ENCODE measurements around the gene ULK4. TPM values are rescaled to one million over a fixed set of nuclear protein-coding genes. Genes with fewer than 3 reads are reported as not detected.

Gene ULK4
- total RNA-seq, 2 donors from 2014 or later, result 4.4 to 8.3 TPM

GRCh38 chr3:41912280-41912679 lies 49.6 kb downstream of the ULK4 start:
- no peak for DNase-seq
- Histone ChIP-seq H3K9me3 (no peaks in the 10 kb centered on the region), H3K4me1 (no peaks in the 10 kb centered on the region), H3K27me3 (no peaks in the 10 kb centered on the region), H3K27ac (no peak overlapping the region), H3K4me3 (no peak overlapping the region), H3K36me3 (no peaks in the 10 kb centered on the region), H3K9ac (ENCODE audit: low read depth in 2 of 2, low read length in 2 of 2) (no peak overlapping the region)
- TF ChIP-seq CTCF (IDR thresholded peaks at IDR 0.05), result no peak
- intact Hi-C loops (cut with DNase I), result no loop called here

GRCh38 chr3:41907330-41908073 lies 54.4 kb downstream of the ULK4 start:
- Histone ChIP-seq H3K9me3 (no peaks in the 10 kb centered on the region), H3K27ac (no peak overlapping the region), H3K36me3 (no peaks in the 10 kb centered on the region), H3K27me3 (no peaks in the 10 kb centered on the region), H3K4me1 (no peaks in the 10 kb centered on the region), H3K4me3 (no peak overlapping the region), H3K9ac (ENCODE audit: low read depth in 2 of 2, low read length in 2 of 2) (no peak overlapping the region)
- no peak for DNase-seq
- TF ChIP-seq CTCF (IDR thresholded peaks at IDR 0.05), result no peak
- intact Hi-C loops (cut with DNase I), result no loop called here

GRCh38 chr3:41900265-41900664 lies 61.6 kb downstream of the ULK4 start:
- intact Hi-C loops (cut with DNase I), result no loop called here
- TF ChIP-seq CTCF (IDR thresholded peaks at IDR 0.05), result no peak
- Histone ChIP-seq H3K4me1 (no peaks in the 10 kb centered on the region), H3K36me3 (no peaks in the 10 kb centered on the region), H3K27ac (no peak overlapping the region), H3K9me3 (no peaks in the 10 kb centered on the region), H3K27me3 (no peaks in the 10 kb centered on the region), H3K9ac (ENCODE audit: low read depth in 2 of 2, low read length in 2 of 2) (no peak overlapping the region), H3K4me3 (no peak overlapping the region)
- DNase-seq, result no peak

GRCh38 chr3:41898631-41899030 lies 63.3 kb downstream of the ULK4 start:
- H3K4me3 ChIP-seq, result no peak overlapping the region
- no peak overlapping the region for H3K9ac ChIP-seq (ENCODE audit: low read depth in 2 of 2, low read length in 2 of 2)
- no peaks in the 10 kb centered on the region for H3K4me1 ChIP-seq
- no peaks in the 10 kb centered on the region for H3K27me3 ChIP-seq
- no peak for DNase-seq
- no peaks in the 10 kb centered on the region for H3K9me3 ChIP-seq
- no peak for TF ChIP-seq CTCF (IDR thresholded peaks at IDR 0.05)
- intact Hi-C loops (cut with DNase I), result loop anchor here (5.0 kb wide), 1 partner anchor 199 kb away; no protein-coding TSS in a partner anchor
- no peak overlapping the region for H3K27ac ChIP-seq
- no peaks in the 10 kb centered on the region for H3K36me3 ChIP-seq

- Histone ChIP-seq H3K4me1 (no peaks in the 10 kb centered on the region), H3K4me3 (no peak overlapping the region), H3K36me3 (no peaks in the 10 kb centered on the region), H3K27me3 (no peaks in the 10 kb centered on the region), H3K27ac (no peak overlapping the region), H3K9me3 (no peaks in the 10 kb centered on the region), H3K9ac (ENCODE audit: low read depth in 2 of 2, low read length in 2 of 2) (no peak overlapping the region)
- peak; percentile 45 for TF ChIP-seq CTCF (IDR thresholded peaks at IDR 0.05)
- intact Hi-C loops (cut with DNase I), result loop anchor here (5.0 kb wide), 1 partner anchor 298 kb away; no protein-coding TSS in a partner anchor
- DNase-seq, result peak; percentile 37
Observed at GRCh38 chr3:41893977-41894376, 67.9 kb downstream of the ULK4 start.
